ENCODE results near the gene PSMB5.

GRCh38 chr14:22982477-22983245, 52.0 kb downstream of the PSMB5 start, which contains the start of gene AJUBA:
- TF ChIP-seq POLR2AphosphoS5 (IDR thresholded peaks at IDR 0.05; ENCODE audit: insufficient read depth in 1 of 2, low read depth in 1 of 2), result peak; percentile 34 to 93
- TF ChIP-seq POLR2A (IDR thresholded peaks at IDR 0.05), result peak in 1 of 2 donors; percentile 60
